ENCODE data around the gene GALM.
"Not testable (repeated sequence)": the region's sequence is repeated elsewhere in the genome, so short reads cannot be mapped to it uniquely, and the experiment has no call there.

GALM gene

DNA sequence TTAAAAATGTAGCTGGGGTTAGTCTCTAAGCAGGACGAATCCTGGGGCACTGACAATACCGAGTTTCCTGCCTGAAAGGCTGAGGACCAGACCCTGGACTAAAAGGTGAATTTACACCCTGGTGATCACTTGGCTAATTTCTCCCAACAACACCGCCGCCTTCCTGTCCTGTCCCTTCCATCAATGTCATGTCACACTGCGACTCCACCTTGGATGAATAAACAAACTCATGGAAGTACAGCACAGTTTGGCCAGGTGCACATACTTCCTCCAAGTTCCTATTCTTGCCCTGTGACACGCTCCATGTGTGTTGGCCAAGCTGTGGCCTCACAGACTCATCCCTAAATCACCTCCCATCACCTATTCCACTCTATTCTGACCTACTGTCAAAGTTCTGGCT, 15.9 kb upstream of the GALM start:
- DNase-seq: no peak

DNA sequence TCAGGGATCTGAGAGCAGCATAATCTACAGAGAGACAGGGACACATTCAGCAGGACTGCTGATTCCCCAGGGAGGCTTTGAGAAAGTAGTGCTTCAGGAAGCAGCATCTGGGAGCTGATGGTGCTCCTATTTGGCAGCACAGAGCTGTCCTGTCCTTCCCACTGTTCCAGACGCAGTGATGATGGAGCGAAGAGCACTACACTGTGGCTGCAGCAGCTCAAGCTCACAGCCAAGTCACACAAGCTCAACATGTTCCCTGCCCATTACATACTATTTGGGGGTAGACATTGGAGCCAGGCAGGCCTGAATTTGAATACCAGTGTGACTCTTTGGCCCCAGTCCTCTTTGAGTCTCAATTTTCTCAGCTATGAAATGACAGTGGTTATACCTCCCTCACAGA, 15.2 kb upstream of the GALM start:
- DNase-seq: no peak

DNA sequence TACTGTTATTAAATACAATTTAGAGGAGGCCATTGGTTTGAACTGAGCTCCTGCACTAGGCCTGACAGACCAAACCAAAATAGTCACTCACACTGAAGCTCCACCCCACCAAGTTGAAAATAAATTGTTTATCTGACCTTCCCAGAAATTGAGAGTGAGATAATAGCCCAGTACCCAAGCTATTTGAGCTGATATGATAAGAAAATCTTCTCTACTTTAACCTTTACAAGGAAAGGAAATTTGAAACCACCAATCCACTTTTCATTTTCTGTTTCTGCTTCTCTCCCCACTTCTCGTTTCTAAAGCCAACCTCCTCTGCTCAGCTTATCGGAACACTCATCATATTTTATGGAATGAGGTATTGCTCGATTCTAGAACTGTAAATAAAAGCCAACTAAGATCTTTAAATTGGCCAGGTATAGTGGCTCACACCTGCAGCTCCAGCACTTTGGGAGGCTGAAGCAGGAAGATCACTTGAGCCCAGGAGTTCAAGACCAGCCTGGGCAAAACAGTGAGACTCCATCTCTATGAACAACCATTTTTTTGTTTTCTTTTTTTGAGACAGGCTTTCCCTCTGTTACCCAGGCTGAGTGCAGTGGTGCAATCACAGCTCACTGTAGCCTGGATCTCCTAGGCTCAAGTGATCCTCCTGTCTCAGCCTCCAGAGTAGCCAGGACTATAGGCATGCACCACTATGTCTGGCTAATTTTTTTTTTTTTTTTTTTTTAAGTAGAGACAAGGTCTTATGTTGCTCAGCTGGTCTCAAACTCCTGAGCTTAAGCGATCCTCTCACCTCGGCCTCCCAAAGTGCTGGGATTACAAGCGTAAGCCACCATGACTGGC, 13.3 kb upstream of the GALM start:
- no peak for DNase-seq

DNA sequence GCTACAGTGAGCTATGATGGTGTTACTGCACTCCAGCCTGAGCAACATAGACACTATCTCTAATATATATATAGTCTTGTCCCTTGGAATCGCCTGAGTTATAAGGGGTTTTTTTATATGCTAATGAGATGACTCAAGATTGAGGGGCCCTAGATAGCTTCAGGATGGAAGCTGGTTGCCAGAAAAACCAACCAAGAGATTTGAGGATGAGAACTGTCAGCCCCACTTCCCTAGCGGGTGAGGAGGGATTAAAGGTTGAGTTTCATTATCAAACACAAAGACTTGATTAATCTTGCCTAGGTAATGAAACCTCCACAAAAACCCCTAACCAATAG, 12.6 kb upstream of the GALM start:
- no peak for DNase-seq

DNA sequence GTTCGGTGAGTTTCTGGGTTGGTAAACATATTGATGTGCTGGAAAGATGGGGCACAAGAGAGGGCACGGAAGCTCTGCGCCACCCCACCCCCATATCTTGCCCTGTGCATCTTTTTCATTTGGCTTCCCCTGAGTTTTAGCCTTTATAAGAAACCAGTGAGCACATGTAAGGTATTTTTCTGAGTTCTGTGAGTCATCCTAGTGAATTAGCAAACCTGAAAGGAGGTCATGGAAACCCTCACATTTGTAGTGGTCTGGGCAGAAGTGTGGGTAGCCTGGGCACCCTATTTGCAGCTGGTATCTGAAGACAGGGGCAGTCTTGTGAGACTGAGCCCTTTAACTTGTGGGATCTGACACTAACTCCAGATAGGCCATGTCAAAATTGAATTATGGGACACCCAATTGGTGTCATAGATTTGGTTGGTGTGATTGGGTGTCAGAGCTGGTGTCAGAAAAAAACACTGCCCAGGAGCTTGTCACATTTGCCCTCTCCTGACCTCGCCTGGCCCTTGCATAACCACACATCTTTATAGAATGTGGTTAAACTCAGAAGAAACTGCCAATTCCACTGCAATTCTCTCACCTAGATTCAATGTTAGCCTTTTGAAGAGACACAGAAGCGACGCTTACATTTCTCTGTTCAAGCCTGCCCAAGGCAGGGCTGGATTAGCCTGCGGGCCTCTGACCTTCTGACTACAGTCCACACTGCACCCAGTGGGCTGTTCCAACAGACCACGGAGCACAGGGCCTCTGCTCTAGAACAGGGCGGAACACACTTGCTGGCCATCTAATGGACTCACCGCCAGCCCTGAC, 12.0 kb upstream of the GALM start:
- peak; percentile 77 for DNase-seq

DNA sequence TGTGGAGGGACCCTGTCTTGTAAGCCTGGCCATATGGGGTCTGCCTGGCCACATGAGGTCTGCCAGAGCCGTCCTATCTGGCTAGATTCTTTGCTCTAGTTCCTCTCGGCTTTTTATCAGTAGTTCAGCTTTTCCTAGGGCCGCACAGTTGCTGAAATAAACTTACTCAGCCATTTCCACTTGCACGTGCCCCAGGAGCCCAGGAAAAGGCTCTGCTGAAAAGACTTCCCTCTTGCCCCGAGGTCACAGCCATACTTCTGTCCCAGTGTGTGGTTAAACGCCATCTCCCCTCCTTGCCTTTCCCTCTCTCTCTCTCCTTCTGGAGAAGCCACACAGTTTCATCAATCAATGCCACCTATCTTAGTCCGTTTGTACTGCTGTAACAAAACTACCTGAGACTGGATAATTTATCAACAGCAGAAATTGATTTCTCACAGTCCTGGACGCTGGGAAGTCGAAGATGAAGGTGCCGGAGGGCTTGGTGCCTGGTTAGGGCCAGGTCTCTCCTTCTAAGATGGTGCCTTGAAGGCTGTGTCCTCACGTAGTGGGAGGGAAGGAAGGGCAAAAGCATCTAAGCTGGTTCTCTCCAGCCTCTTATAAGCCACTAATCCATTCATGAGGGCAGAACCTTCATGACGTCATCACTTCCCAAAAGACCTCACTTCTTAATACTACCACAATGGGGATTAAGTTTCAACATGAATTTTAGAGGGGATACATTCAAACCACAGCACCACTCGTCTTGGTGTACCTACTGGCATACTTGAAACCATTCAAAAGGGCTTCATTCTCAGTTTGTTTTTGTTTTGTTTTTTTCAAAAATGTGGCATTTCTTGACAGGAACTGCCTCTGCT, 11.2 kb upstream of the GALM start:
- no peak for DNase-seq

DNA sequence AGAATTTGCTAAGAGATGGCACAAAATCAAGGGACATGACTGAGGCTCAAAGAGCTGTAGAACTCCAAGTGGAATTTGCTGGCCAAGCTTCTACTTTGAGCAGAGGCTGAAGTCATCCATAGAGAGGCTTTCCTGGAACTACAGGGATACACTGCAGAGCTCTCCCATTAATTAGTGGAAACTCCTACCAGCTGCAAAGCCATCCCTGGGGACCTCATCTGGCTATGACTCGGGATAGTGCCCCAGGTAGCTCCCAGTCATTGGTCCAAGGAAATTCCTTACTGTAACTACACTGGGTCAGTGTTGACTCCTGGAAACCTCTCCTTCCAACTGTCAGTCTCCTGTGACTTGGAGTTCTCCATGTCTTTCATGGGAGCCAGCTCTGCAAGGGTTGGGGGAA, 10.5 kb upstream of the GALM start:
- no peak for DNase-seq

DNA sequence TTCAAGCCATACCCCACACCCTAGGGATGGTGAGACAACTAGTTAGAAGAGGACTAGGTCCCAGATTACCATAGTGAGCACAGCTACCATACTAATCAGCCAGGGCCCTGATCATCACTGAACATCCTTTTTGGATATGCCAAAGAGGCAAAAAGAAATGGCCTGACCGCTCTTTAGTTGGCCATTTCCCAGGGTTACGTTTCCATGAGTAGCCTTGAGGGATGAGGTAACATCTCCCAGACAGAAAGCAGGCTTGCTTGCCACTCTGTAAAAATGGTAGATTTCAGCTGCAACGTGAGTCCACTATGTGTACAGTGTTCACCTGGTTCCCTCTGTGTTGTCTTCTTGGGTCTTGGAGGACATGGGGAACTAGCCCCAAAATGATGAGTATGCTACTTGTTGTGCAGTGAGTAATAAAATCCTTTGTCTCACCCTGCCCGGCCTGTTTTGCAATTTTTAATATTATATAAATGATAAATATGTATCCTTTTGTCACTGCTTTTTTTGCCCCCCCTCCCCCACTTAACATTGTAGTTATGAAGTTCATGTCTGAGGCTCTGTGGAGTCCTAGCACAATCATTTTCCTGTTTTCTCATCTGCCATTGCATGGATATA, 8.9 kb upstream of the GALM start:
- no peak for DNase-seq

DNA sequence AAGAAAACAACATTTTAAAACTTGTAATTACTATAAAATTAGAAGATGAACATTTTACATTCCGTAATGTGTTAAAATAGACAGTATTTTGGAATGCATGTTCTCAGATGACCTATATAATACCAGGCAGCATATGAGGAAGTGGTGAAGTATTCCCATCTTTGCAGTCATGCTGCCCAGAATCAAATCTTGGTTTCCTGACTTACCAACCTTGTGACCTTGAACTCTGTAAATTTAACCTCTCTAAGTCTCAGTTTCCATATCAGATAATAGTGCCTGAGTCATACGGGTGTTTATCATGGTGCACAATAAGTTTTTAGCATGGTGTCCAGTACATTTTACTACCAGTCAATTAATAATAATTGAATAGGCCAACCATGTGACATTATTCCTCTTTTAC, 7.3 kb upstream of the GALM start:
- no peak for DNase-seq

DNA sequence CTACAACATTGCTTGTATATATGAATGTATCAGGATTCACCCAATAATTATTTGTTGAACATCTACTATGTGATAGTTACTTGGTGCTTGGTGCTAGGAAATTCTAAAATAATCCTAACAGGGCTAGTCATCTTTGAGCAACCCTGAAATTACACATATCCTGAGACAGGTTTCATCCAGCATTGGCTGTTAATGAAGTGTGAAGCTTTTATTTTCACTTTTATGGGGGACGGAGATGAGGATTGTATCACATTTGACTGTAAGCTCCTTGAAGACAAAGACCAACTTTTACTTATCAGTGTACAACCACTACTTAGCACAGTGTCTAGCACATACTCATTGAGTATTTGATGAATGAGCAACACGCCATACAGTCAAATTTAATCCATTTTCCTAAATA, 6.8 kb upstream of the GALM start:
- no peak for DNase-seq

DNA sequence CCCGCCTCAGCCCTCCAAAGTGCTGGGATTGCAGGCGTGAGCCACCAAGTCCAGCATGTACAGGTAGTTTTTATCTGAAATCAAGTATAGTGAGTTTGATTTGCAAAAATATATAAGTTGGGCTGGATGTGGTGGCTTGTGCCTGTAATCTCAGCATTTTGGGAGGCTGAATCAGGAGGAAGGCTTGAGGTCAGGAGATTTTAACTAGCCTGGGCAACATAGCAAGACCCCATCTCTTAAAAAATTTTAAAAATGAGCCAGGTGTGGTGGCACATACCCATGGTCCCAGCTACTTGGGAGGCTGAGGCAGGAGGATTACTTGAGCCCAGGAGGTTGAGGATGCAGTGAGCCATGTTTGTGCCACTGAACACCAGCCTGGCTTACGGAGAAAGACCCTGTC, 5.6 kb upstream of the GALM start:
- DNase-seq: no peak

DNA sequence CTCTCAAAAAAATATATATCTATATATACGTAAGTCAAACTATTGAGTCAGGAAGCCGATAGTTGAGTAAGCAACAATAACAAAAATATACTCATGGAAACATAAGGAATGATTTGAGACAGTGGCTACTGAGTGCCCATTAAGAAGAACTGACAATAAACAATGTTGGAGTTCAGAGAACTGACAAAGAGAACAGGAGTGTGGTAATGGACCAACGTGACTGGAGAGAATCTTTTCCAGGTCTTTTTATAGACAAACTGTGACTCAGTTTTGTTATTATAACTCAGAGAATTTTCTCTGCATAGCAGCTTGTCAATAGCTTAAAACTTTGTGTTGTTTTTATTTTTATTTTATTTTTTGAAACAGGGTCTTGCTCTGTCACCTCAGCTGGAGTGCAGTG, 4.6 kb upstream of the GALM start:
- DNase-seq: no peak

DNA sequence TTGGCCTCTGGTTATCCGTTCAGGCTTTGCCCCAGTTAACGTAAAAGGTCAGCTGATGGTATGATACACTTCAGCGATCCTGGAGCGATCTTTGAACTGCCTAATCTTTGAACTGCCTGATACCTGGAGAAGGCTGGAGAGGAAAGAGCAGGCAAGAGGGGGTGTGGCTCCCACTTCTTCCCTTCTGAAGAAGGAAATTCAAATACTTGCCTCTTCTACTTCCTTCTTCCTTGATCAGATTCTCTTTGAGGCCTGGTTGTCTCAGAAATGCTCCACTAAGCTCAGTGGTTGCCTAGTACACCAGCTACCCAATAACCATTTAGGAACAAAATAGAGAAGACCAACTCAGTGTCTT, 619 bp downstream of the GALM start:
- peak; percentile 29 for DNase-seq

DNA sequence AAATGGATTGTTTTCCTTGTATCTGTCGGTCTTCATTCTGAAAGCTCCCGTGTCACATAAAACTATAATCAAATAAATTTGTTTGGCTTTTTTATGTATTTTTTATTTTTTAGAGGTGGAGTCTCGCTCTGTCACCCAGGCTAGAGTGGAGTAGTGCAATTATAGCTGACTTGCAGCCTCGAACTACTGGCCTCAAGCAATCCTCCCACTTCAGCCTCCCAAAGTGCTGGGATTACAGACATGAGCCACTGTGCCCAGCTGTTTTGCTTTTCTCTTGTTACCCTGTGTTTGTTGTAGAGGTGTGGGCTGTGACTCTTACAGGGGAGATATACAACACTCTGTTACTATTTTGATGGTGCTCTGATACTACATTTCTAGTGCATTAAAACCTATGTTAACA, 2.2 kb downstream of the GALM start:
- no peak for DNase-seq

DNA sequence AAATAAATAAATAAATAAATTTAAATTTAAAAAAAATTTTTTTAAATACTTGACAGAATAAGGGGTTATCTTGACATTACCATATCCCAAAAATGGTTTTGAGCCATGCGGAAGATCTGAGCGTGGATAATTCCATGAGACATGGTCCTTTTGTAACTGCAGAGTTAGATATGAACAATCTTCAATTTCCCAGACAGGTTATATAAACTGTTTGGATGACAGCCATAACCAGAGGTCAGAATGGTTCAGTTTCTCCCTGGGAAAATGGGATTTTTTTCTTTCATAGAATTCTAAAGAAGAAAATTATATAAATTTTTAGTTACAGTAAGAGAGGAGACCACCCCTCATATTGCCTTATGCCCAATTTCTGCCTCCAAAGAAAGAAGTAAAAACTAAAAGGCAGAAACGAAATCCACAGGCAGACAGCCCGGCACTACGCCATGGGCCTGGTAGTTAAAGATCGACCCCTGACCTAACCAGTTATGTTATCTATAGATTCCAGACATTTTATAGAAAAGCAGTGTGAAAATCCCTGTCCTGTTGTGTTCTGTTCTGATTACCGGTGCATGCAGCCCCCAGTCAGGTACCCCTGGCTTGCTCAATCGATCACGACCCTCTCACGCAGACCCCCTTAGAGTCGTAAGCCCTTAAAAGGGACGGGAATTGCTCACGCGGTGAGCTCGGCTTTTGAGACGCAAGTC, 3.0 kb downstream of the GALM start:
- DNase-seq: no peak

DNA sequence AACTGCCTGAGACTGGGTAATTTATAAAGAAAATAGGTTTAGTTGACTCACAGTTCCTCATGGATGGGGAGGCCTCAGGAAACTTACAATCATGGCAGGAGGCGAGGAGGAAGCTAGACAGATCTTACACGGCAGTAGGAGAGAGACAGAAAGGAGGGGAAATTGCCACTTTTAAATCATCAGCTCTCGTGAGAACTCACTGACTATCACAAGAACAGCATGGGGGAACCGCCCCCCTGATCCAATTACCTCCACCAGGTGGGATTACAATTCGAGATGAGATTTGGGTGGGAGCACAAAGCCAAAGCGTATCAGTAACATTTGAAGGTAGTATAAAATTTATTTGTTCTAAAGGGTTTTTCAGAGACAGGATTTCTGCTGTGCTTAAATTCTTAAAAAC, 5.4 kb downstream of the GALM start:
- no peak for DNase-seq

DNA sequence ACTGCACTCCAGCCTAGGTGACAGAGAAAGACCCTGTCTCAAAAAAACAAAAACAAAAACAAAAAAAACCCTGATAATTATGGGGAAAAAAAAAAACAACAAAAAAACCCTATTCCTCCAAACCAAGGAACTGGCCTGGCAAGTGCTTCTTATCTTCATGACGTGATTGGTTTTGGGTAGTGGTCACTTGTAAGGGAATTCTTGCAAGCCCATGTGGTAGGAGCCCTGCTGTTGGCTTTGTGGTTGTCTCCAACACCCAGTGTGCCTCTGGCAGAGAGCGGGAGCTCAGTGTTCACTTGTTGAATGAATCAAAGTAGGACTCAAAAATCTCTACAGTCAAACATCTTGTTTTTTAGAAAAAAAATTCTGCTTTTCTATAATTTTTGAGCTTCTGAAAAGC, 6.0 kb downstream of the GALM start:
- DNase-seq: no peak

DNA sequence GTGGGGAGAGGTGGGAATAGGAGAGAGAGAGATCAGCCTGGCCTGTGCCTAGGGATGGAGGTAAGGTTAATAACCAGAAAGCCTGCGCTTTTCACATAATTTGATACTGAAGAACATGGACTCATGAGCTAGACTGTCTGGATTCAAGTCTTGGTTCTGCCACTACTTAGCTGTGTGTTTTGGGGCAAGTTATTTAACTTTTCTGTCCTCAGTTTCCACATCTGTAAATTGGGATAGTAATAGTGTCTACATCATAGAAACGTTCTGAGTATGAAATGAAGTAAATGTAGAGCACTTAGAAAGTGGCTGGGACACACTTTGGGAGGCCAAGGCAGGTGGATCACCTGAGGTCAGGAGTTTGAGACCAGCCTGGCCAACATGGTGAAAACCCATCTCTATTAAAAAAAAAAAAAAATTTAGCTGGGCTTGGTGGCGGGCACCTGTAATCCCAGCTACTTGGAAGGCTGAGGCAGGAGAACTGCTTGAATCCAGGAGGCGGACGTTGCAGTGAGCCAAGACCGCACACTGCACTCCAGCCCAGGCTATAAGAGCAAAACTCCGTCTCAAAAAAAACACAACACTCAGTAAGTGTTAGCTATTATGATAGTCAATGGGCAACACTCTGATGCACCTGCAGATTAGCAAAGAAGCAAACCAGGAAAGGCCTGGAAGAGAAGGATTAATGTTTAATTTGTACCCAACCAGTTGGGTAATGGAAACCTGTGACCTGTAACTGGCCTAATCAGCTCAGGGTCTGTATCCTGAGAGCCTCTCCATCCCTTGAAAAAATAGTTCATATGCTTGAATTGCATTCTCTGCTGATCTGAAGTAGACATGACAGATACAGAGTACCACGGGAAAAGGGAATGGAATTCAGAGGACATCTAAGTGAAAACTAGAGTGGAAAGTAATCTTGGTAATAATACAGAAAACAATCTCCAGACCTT, 6.8 kb downstream of the GALM start:
- no peak for DNase-seq

DNA sequence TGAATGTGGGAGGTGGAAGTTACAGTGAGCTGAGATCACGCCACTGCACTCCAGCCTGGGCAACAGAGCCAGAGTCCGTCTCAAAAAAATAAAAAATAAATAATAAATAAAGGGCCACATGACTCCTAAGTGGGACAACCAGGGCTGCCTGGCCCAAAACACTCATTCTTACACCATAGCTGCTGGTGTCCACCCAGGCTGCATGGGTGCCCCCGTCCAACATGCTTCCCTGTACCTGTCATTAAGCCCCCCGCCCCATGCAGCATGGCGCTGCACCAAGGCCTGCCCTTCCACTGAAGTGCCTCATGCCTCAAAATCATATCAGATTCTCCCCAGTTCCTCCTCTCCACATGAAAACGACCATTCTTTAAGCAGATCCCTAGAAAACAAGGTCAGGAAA, 10.8 kb downstream of the GALM start:
- DNase-seq: no peak

DNA sequence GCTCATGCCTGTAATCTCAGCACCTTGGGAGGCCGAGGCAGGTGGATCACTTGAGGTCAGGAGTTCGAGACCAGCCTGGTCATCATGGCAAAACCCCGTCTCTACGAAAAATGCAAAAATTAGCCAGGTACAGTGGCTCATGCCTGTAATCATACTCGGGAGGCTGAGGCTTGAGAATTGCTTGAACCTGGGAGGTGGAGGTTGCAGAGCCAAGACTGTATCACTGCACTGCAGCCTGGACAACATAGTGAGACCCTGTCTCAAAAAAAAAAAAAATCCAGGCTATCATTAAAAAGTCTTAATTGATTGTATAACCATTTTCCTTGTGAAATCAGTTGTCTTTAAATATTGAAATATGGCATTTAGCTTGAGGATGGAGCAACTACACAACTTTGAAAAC, 15.0 kb downstream of the GALM start:
- not testable (repeated sequence) for DNase-seq

DNA sequence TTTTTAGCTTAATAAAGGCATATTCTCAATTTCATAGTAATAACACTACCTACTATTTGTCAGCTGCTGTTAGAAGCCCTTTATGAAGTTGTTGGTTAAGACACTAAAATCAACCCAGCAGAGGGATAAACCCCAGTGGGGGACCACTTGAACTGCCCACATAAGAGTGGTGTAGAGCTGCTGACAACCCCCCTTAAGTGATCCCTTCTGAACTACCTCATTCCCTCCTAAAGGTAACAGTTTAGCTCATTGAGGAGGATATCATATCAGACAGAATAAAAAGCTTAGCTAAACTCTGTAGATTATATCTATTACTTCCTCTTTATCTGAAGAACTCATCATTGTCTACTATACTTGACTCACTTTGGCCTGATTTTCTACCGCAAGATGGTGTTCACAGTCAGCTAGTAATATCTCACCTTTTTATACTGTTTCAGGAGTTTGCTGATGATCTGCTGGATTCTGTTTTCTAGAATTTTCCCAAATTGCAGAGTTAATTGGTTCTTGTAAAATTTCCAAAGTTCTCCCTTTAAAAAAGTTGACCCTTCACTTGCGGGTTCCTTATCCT, 16.2 kb downstream of the GALM start:
- DNase-seq: peak; percentile 28
